T-helper 2 cell treated with Interferon-gamma antibody and Interleukin-4, amounts not matched to agents 5 μg/mL and 100 μg/mL, for 36 hours (primary cell): Measurements from ENCODE around the gene SV2C.

Experiments
- DNase-seq: peaks from one replicate; pipeline ENCODE4 v3.0.0; 2021; ENCODE audit warnings: low spot score
- H3K27ac Mint-ChIP-seq: one replicate; pipeline ENCODE4 v1.8.0; 2021; ENCODE audit warnings: mild to moderate bottlenecking, mixed read lengths
- H3K27me3 Mint-ChIP-seq: one replicate; pipeline ENCODE4 v1.8.0; 2021; ENCODE audit warnings: low read depth, mixed read lengths
- H3K36me3 Mint-ChIP-seq: one replicate; pipeline ENCODE4 v1.8.0; 2021; ENCODE audit warnings: low read depth, mixed read lengths
- H3K4me1 Mint-ChIP-seq: one replicate; pipeline ENCODE4 v1.8.0; 2021; ENCODE audit warnings: low read depth, mixed read lengths
- H3K4me3 Mint-ChIP-seq: one replicate; pipeline ENCODE4 v1.8.0; 2022; ENCODE audit warnings: mild to moderate bottlenecking, moderate library complexity, mixed read lengths
- H3K9me3 Mint-ChIP-seq: one replicate; pipeline ENCODE4 v1.8.0; 2021; ENCODE audit warnings: mixed read lengths

SV2C gene

GRCh38 chr5:76402886-76403765, 319.9 kb downstream of the SV2C start, which contains the start of gene IQGAP2:
IQGAP2 (plus strand) TSS chr5:76403285; CDS start chr5:76403546, 261 bp downstream.
- H3K27me3 Mint-ChIP-seq = peaks cover 9% of the 10 kb centered on the region
- H3K27ac Mint-ChIP-seq = peak within 1 kb of the TSS; percentile 99
- no peaks in the 10 kb centered on the region for H3K9me3 Mint-ChIP-seq
- peaks cover 49% of the 10 kb centered on the region for H3K4me1 Mint-ChIP-seq
- H3K4me3 Mint-ChIP-seq = peak within 1 kb of the TSS; percentile 91
- DNase-seq = peak; percentile 85
- peaks cover 14% of the 10 kb centered on the region for H3K36me3 Mint-ChIP-seq
